Naive thymus-derived CD4-positive, alpha-beta T cell (primary cell): ENCODE data around the gene KDM4B. TPM values are rescaled to one million over a fixed set of nuclear protein-coding genes. Genes with fewer than 3 reads are reported as not detected.

ENCODE experiments used
- ATAC-seq: fragments of 150-1000 bp; cut with Tn5 transposase; 2 replicates; pipeline ENCODE4 v1.10.0; 2021; ENCODE audit warnings: mild to moderate bottlenecking, moderate library complexity
- CTCF ChIA-PET: fragments of 350-600 bp; sonication (Branson Sonifier 250); formaldehyde crosslinking; loops from one replicate; lab custom pipeline; 2021; ENCODE audit warnings: antibody characterized with exemption; lab: Charles Lee
- POLR2A ChIA-PET: fragments of 350-600 bp; sonication (Branson Sonifier 250); formaldehyde crosslinking; loops from one replicate; lab custom pipeline; 2021; ENCODE audit warnings: antibody characterized with exemption, inconsistent platforms; lab: Charles Lee
- DNase-seq, 9 donors: peaks; one replicate each; pipeline versions ENCODE4 v3.0.0 to v3.0.0-alpha.2; 2020 to 2022; ENCODE audit warnings: mixed read lengths in 1 of 9
- H3K27ac ChIP-seq: one replicate; pipeline ENCODE4 v1.7.0; 2013; ENCODE audit warnings: mild to moderate bottlenecking, low read depth, low read length, moderate library complexity
- H3K27me3 ChIP-seq, 2 donors: one replicate each; pipeline ENCODE4 v1.7.0; 2013; ENCODE audit warnings: low read length in 2 of 2, mild to moderate bottlenecking in 2 of 2, moderate library complexity in 2 of 2; ENCODE audit not compliant: control insufficient read depth in 2 of 2, insufficient read depth in 2 of 2
- H3K36me3 ChIP-seq, 3 experiments: 1 replicate in 2 of 3; 2 replicates in 1 of 3; pipeline ENCODE4 v1.7.0; 2013; ENCODE audit warnings: low read length in 3 of 3, mild to moderate bottlenecking in 3 of 3, moderate library complexity in 1 of 3; ENCODE audit not compliant: insufficient read depth in 3 of 3, control insufficient read depth in 2 of 3
- H3K4me1 ChIP-seq, 2 donors: one replicate each; pipeline ENCODE4 v1.7.0; 2013; ENCODE audit warnings: low read length in 2 of 2, mild to moderate bottlenecking in 2 of 2, moderate library complexity in 1 of 2; ENCODE audit not compliant: control insufficient read depth in 2 of 2, insufficient read depth in 2 of 2
- H3K4me3 ChIP-seq: 2 replicates; pipeline ENCODE4 v1.7.0; 2013; ENCODE audit warnings: mild to moderate bottlenecking, low read length
- H3K9me3 ChIP-seq, 3 experiments: 1 replicate in 2 of 3; 2 replicates in 1 of 3; pipeline ENCODE4 v1.7.0; 2013; ENCODE audit warnings: low read length in 3 of 3; ENCODE audit not compliant: control insufficient read depth in 2 of 3
- H3K27ac Mint-ChIP-seq, 9 donors: one replicate each; pipeline ENCODE4 v1.8.0; 2020 to 2022; ENCODE audit warnings: mixed read lengths in 9 of 9, mild to moderate bottlenecking in 8 of 9, moderate library complexity in 5 of 9, inconsistent platforms in 2 of 9
- H3K27me3 Mint-ChIP-seq, 5 donors: one replicate each; pipeline ENCODE4 v1.8.0; 2021 to 2022; ENCODE audit warnings: mixed read lengths in 5 of 5, mild to moderate bottlenecking in 1 of 5
- H3K36me3 Mint-ChIP-seq, 5 donors: one replicate each; pipeline ENCODE4 v1.8.0; 2020 to 2022; ENCODE audit warnings: mixed read lengths in 5 of 5, mild to moderate bottlenecking in 3 of 5, inconsistent platforms in 1 of 5
- H3K4me1 Mint-ChIP-seq, 7 donors: one replicate each; pipeline ENCODE4 v1.8.0; 2020 to 2022; ENCODE audit warnings: mixed read lengths in 7 of 7, mild to moderate bottlenecking in 3 of 7, inconsistent platforms in 1 of 7
- H3K4me3 Mint-ChIP-seq, 10 donors: one replicate each; pipeline ENCODE4 v1.8.0; 2020 to 2022; ENCODE audit warnings: mild to moderate bottlenecking in 10 of 10, mixed read lengths in 10 of 10, moderate library complexity in 6 of 10, inconsistent platforms in 2 of 10
- H3K9me3 Mint-ChIP-seq, 11 donors: one replicate each; pipeline ENCODE4 v1.8.0; 2020 to 2022; ENCODE audit warnings: mixed read lengths in 11 of 11, mild to moderate bottlenecking in 4 of 11, inconsistent platforms in 1 of 11, moderate library complexity in 1 of 11
- intact Hi-C, 2 donors: fragments of 100-400 bp; cut with micrococcal nuclease; formaldehyde crosslinking; loops; one replicate each; pipeline ENCODE4 v1.15.1; 2023
- polyA plus RNA-seq, 2 donors: library from polyadenylated mRNA; unstranded; fragments of 300-500 nt; fragmentation: Illumina TruSeq; gene quantifications; one replicate each; pipeline ENCODE4 v1.2.3, GENCODE V29; 2021
- total RNA-seq, 6 experiments: library from RNA in 5 of 6; stranded (reverse) in 5 of 6; gene quantifications; 1 replicate in 5 of 6; 2 replicates in 1 of 6; pipeline ENCODE4 v1.2.3 and lab custom pipeline; 2021 to 2026

Gene KDM4B
- total and polyA plus RNA-seq, 7 experiments from 2014 or later, result 8.1 to 78.0 (median 46.7) TPM

DNA sequence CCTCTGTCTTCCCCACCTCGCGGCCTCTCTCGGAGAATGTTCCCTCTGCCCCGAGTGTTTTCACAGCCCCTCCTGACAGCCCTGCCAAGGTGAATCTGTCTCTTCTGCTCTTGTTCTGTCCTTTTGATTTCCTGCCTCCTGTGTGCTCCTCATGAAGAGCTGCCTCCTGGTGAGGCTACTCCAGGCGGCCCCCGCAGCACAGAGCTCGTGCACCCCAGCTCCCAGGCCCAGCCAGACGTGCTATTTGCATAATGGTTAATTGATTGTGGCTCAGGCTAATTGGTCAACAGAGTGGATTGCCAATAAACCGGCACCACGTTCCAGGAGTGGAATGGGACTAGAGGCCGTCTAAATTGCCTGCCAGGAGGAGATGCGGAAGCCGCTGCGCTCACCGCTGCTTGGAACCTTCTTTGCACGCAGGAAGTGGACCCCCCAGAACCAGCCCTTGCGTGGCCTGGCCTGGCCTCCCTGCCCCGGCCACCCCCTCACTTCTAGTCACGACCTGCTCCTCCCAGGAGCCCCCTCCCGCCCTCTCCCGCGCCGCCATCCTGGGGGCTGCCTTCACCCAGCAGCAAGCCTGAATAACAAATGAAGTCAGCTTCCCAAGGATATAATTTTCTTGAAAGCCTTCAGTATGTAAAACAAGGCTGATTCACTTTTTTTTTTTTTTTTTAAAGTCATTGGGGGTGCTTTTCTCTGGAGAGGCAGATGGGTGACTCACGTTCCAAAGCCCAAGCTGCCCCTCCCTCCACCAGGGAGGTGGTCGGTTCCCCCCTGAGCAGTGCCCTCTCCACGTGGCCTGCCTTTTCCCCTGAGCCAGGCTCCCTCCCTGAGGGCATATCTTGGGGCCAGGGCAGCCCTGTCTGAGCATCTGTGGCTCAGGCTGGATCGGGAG is 144.0 kb downstream of the KDM4B start:
- H3K4me1 ChIP-seq, result no peaks in the 10 kb centered on the region
- no peaks in the 10 kb centered on the region for H3K9me3 ChIP-seq
- no peaks in the 10 kb centered on the region for H3K27me3 Mint-ChIP-seq
- POLR2A ChIA-PET, result no interaction called here
- no peak overlapping the region for H3K4me3 Mint-ChIP-seq
- H3K9me3 Mint-ChIP-seq, result peaks cover 0 to 6% (median 2%) of the 10 kb centered on the region in 11 donors
- no peak overlapping the region for H3K27ac ChIP-seq
- no peak overlapping the region for H3K27ac Mint-ChIP-seq
- H3K4me1 Mint-ChIP-seq, result no peaks in the 10 kb centered on the region
- ATAC-seq, result no peak
- peaks cover 0 to 53% (median 0%) of the 10 kb centered on the region in 3 experiments for H3K36me3 ChIP-seq
- DNase-seq, result no peak
- H3K36me3 Mint-ChIP-seq, result peaks cover 17 to 36% (median 22%) of the 10 kb centered on the region in 5 donors
- CTCF ChIA-PET, result no interaction called here
- H3K27me3 ChIP-seq, result no peaks in the 10 kb centered on the region
- H3K4me3 ChIP-seq, result no peak overlapping the region
- intact Hi-C loops, result no loop called here

DNA sequence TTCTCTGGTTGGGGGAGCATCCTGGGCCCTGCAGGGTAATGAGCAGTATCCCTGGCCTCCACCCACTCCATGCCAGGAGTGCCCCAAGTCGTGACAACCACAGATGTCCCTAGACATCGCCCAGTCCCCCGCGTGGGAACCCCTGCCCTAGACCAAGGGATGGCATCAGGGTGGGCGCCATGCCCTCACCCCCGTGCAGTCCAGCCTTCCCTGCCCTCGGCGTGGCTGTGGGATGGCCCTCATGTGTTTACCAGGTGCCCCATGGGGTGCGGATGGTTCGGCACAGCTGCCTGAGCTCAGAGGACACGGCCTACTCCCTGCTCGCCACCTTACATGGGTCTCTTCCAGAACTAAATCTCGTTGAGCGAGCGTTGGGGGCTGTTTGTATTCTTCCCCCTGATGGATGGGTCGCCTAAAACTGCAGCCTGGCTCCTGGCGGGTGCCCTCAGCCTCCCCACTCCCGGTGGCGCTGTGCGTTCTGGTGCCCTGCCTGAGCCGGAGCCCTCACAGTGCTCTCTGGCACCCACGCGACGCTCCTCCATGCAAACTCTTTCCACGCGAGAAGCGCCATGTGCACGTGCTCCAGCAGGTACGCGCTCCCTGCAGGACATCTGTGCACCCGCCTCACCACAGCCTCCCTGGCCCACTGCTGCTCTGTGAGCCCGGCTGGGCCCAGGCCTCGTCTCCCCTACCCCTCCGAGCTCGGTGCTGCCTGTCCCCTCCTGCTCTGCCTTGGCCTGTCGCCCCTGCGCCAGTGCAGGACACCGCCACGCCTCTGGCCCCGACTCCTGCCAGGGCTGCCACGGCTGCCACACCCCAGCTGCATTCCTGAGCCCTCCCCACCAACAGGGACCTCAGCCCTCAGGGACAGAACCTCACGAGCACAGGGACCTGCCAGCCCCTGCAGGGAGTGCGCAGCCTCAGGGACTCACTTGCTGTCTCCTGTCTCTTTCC is 145.0 kb downstream of the KDM4B start:
- no peaks in the 10 kb centered on the region for H3K27me3 ChIP-seq
- Mint-ChIP-seq H3K27me3 (no peaks in the 10 kb centered on the region), H3K36me3 (peaks cover 17 to 38% (median 22%) of the 10 kb centered on the region in 5 donors), H3K27ac (no peak overlapping the region), H3K4me1 (no peaks in the 10 kb centered on the region), H3K4me3 (no peak overlapping the region), H3K9me3 (peaks cover 0 to 6% (median 2%) of the 10 kb centered on the region in 11 donors)
- H3K27ac ChIP-seq, result no peak overlapping the region
- no peaks in the 10 kb centered on the region for H3K4me1 ChIP-seq
- POLR2A ChIA-PET, result no interaction called here
- no peaks in the 10 kb centered on the region for H3K9me3 ChIP-seq
- CTCF ChIA-PET, result no interaction called here
- DNase-seq (no peak), ATAC-seq (no peak)
- H3K36me3 ChIP-seq, result peaks cover 0 to 53% (median 0%) of the 10 kb centered on the region in 3 experiments
- intact Hi-C loops, result no loop called here
- no peak overlapping the region for H3K4me3 ChIP-seq

DNA sequence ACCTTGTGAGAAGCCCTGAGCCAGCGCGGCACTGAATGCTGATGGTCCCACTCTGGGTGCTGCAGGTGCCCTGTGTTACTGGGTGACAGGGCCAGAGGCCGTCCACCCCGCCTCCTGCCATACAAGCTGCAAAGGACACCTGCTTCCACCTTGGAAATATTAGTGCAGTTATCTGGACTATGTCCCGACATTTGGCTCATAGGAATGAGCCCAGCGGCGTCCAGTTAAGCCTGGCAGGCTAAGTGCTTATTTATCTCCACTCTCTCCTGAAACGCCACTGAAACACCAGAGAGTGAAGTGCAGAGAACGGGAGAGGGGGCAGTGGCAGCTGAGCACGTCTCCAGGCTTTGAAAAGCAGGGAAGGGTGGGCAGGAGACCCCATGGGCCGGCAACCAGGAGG is 145.8 kb downstream of the KDM4B start:
- Mint-ChIP-seq H3K27ac (no peak overlapping the region), H3K27me3 (no peaks in the 10 kb centered on the region), H3K4me3 (no peak overlapping the region), H3K36me3 (peaks cover 17 to 38% (median 22%) of the 10 kb centered on the region in 5 donors), H3K9me3 (peaks cover 0 to 6% (median 2%) of the 10 kb centered on the region in 11 donors), H3K4me1 (no peaks in the 10 kb centered on the region)
- H3K4me3 ChIP-seq, result no peak overlapping the region
- ChIA-PET POLR2A (no interaction called here), CTCF (no interaction called here)
- H3K9me3 ChIP-seq, result no peaks in the 10 kb centered on the region
- intact Hi-C loops, result no loop called here
- no peaks in the 10 kb centered on the region for H3K27me3 ChIP-seq
- ATAC-seq (no peak), DNase-seq (no peak)
- H3K4me1 ChIP-seq, result no peaks in the 10 kb centered on the region
- H3K27ac ChIP-seq, result no peak overlapping the region
- peaks cover 0 to 55% (median 0%) of the 10 kb centered on the region in 3 experiments for H3K36me3 ChIP-seq

DNA sequence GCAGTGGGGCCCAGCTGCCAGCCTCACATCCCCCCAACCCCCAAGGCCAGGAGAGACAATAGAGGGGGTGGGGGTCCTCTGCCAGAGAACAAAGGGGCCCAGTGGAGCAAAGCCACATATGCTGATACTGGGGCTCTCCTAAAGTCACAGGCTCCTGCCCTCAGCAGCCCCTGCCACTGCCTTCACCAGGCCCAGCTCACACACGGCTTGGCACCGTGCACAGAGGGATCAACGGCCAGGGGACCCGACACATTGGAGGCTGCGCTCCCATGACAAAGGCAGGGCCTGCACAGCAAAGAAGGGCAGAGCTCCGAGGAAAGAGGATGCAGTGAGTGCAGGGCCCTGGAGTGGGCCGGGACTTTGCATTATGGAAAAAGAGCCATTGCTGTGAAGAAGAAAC is 146.4 kb downstream of the KDM4B start:
- no peak overlapping the region for H3K27ac ChIP-seq
- no peak overlapping the region for H3K4me3 Mint-ChIP-seq
- H3K4me1 Mint-ChIP-seq, result no peaks in the 10 kb centered on the region
- H3K27me3 Mint-ChIP-seq, result no peaks in the 10 kb centered on the region
- peaks cover 0 to 51% (median 0%) of the 10 kb centered on the region in 3 experiments for H3K36me3 ChIP-seq
- DNase-seq (no peak), ATAC-seq (no peak)
- peaks cover 0 to 6% (median 2%) of the 10 kb centered on the region in 11 donors for H3K9me3 Mint-ChIP-seq
- CTCF ChIA-PET, result no interaction called here
- H3K36me3 Mint-ChIP-seq, result peaks cover 17 to 32% (median 22%) of the 10 kb centered on the region in 5 donors
- no peak overlapping the region for H3K4me3 ChIP-seq
- no peaks in the 10 kb centered on the region for H3K9me3 ChIP-seq
- POLR2A ChIA-PET, result no interaction called here
- intact Hi-C loops, result no loop called here
- peak overlapping the region in 1 of 9 donors; percentile 75 for H3K27ac Mint-ChIP-seq
- no peaks in the 10 kb centered on the region for H3K4me1 ChIP-seq
- H3K27me3 ChIP-seq, result no peaks in the 10 kb centered on the region

DNA sequence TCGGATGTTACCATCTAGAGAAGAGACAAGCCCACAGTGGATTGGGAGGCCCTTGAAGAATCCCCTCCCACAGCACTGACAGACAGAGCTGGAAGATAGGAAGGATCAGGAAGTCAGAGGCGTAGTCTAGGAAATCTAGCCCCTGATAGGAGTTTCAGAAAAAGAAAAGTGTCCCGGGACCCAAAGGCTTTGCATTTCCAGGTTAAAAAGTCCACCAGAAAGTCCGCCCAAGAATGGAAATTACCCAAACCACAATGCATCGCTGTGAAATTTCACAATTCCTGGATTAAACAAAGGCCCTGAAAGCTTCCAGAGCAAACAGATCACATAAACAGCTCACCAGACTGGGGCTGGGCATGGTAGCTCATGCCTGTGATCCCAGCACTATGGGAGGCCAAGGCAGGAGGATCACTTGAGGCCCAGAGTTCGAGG is 146.9 kb downstream of the KDM4B start:
- no peaks in the 10 kb centered on the region for H3K27me3 Mint-ChIP-seq
- no peak overlapping the region for H3K4me3 Mint-ChIP-seq

DNA sequence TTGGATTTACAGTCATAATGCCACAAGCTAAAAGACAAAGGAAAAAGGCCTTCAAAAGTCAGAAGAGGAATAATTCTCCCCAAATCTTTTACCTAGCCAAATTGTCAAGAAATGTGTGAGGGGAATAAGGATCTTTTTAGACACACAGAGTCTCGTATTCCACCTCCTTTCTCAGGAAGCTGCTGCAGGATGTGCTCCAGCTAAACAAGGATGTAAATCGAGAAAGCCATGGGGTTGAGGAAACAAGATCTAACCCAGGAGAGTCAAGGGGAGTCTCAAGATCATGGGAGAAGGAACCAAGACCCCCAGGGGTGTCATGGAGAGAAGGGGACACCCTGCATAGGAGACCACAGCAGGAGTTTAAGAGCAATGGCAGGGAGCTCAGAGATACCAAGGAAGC is 147.4 kb downstream of the KDM4B start:
- H3K9me3 Mint-ChIP-seq, result peaks cover 0 to 6% (median 2%) of the 10 kb centered on the region in 11 donors
- peaks cover 17 to 32% (median 22%) of the 10 kb centered on the region in 5 donors for H3K36me3 Mint-ChIP-seq
- no peaks in the 10 kb centered on the region for H3K9me3 ChIP-seq
- CTCF ChIA-PET, result no interaction called here
- H3K27ac ChIP-seq, result no peak overlapping the region
- H3K4me1 ChIP-seq, result no peaks in the 10 kb centered on the region
- no peak overlapping the region for H3K4me3 ChIP-seq
- no peak overlapping the region for H3K4me3 Mint-ChIP-seq
- H3K27me3 ChIP-seq, result no peaks in the 10 kb centered on the region
- H3K36me3 ChIP-seq, result peaks cover 0 to 50% (median 0%) of the 10 kb centered on the region in 3 experiments
- DNase-seq (no peak), ATAC-seq (no peak)
- H3K4me1 Mint-ChIP-seq, result peaks cover 0 to 4% (median 0%) of the 10 kb centered on the region in 7 donors
- intact Hi-C loops, result no loop called here
- no peaks in the 10 kb centered on the region for H3K27me3 Mint-ChIP-seq
- peak overlapping the region in 1 of 9 donors; percentile 52 for H3K27ac Mint-ChIP-seq
- POLR2A ChIA-PET, result no interaction called here

More for the DNA sequence above, 146.9 kb downstream of the KDM4B start:
- CTCF ChIA-PET, result no interaction called here
- Histone ChIP-seq H3K9me3 (no peaks in the 10 kb centered on the region), H3K4me1 (no peaks in the 10 kb centered on the region), H3K4me3 (no peak overlapping the region), H3K27ac (no peak overlapping the region), H3K27me3 (no peaks in the 10 kb centered on the region), H3K36me3 (peaks cover 0 to 50% (median 0%) of the 10 kb centered on the region in 3 experiments)
- POLR2A ChIA-PET, result no interaction called here
- H3K4me1 Mint-ChIP-seq, result no peaks in the 10 kb centered on the region
- intact Hi-C loops, result no loop called here
- H3K27ac Mint-ChIP-seq, result peak overlapping the region in 1 of 9 donors; percentile 75
- peaks cover 17 to 32% (median 22%) of the 10 kb centered on the region in 5 donors for H3K36me3 Mint-ChIP-seq
- DNase-seq (no peak), ATAC-seq (no peak)
- H3K9me3 Mint-ChIP-seq, result peaks cover 0 to 6% (median 2%) of the 10 kb centered on the region in 11 donors
